Measurements from ENCODE around the gene APLP1.
"Not testable (repeated sequence)": the region's sequence is repeated elsewhere in the genome, so short reads cannot be mapped to it uniquely, and the experiment has no call there.

The APLP1 gene

GRCh38 chr19:35853038-35853756 lies 15.2 kb upstream of the APLP1 start:
- DNase-seq, result peak; percentile 15

GRCh38 chr19:35856546-35857149 lies 11.7 kb upstream of the APLP1 start, which contains the start of gene KIRREL2:
KIRREL2 (plus strand) TSS chr19:35856911; CDS start chr19:35857120, 209 bp downstream.
- peak; percentile 86 for DNase-seq

- DNase-seq, result no peak
Measured at GRCh38 chr19:35858311-35858710, 10.1 kb upstream of the APLP1 start.

- no peak for DNase-seq
Measured at GRCh38 chr19:35859414-35859813, 9.0 kb upstream of the APLP1 start.

- DNase-seq, result no peak
Measured at GRCh38 chr19:35860436-35860817, 7.9 kb upstream of the APLP1 start.

GRCh38 chr19:35860818-35861639 lies 7.3 kb upstream of the APLP1 start:
- no peak for DNase-seq

- no peak for DNase-seq
Measured at GRCh38 chr19:35861640-35862160, 6.7 kb upstream of the APLP1 start.

GRCh38 chr19:35862528-35862927 lies 5.8 kb upstream of the APLP1 start:
- peak; percentile 33 for DNase-seq

GRCh38 chr19:35863018-35863417 lies 5.4 kb upstream of the APLP1 start:
- no peak for DNase-seq

- DNase-seq, result no peak
Measured at GRCh38 chr19:35868823-35869326, 501 bp downstream of the APLP1 start.

GRCh38 chr19:35869327-35870123 lies 1.2 kb downstream of the APLP1 start:
- DNase-seq, result peak; percentile 99

- DNase-seq, result not testable (repeated sequence)
Measured at GRCh38 chr19:35870124-35870736, 1.9 kb downstream of the APLP1 start.

- DNase-seq, result no peak
Measured at GRCh38 chr19:35870798-35871197, 2.4 kb downstream of the APLP1 start.

- DNase-seq, result no peak
Measured at GRCh38 chr19:35871611-35872010, 3.2 kb downstream of the APLP1 start.

- peak; percentile 24 for DNase-seq
Measured at GRCh38 chr19:35872180-35872579, 3.8 kb downstream of the APLP1 start.

GRCh38 chr19:35874392-35874930 lies 6.1 kb downstream of the APLP1 start:
- DNase-seq, result no peak

- DNase-seq, result no peak
Measured at GRCh38 chr19:35879068-35879467, 10.7 kb downstream of the APLP1 start.

GRCh38 chr19:35879770-35880317 lies 11.5 kb downstream of the APLP1 start:
- peak; percentile 91 for DNase-seq

- peak; percentile 88 for DNase-seq
Measured at GRCh38 chr19:35882114-35882832, 13.9 kb downstream of the APLP1 start.

- DNase-seq, result no peak
Measured at GRCh38 chr19:35883882-35884281, 15.5 kb downstream of the APLP1 start.

Data from NCI-H82 (cell line).